ENCODE measurements around the gene RELA. TPM values are rescaled to one million over a fixed set of nuclear protein-coding genes. Genes with fewer than 3 reads are reported as not detected.

Gene RELA
- total and polyA plus RNA-seq, 5 donors: 30.6 to 54.6 (median 40.5) TPM

DNA sequence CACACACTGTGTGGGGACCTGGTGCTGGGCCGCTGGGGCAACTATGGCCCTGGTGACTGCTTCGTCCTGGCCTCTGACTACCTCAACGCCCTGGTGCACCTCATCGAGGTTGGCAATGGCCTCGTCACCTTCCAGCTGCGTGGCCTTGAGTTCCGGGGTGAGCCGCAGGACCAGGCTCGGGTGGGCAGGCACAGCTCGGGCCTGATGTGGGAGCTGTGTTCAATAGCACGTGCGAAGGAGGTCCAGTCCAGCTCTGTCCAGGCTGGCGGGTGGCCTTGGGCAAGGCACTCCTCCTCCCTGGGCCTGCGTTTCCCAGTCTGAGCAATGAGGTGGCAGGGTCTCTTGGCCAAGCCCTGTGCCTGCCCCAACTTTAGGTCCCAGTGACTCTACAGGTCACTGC is 33.1 kb downstream of the RELA start:
- intact Hi-C loops (cut with DNase I): loop anchor here in 1 of 4 donors (5.0 kb wide), 1 partner anchor 188 kb away; no protein-coding TSS in a partner anchor
- DNase-seq: no peak
- WGBS: 96% methylated on average over 14 of the region's 14 CpGs
- Histone ChIP-seq H3K27me3 (ENCODE audit: control insufficient read depth, insufficient read depth) (no peaks in the 10 kb centered on the region), H3K27ac (ENCODE audit: low read length) (no peak overlapping the region), H3K4me1 (ENCODE audit: control insufficient read depth, insufficient read depth, low read length) (no peaks in the 10 kb centered on the region), H3K4me3 (ENCODE audit: low read length) (no peak overlapping the region), H3K9me3 (ENCODE audit: control insufficient read depth, low read length) (no peaks in the 10 kb centered on the region)
- ATAC-seq: no peak

DNA sequence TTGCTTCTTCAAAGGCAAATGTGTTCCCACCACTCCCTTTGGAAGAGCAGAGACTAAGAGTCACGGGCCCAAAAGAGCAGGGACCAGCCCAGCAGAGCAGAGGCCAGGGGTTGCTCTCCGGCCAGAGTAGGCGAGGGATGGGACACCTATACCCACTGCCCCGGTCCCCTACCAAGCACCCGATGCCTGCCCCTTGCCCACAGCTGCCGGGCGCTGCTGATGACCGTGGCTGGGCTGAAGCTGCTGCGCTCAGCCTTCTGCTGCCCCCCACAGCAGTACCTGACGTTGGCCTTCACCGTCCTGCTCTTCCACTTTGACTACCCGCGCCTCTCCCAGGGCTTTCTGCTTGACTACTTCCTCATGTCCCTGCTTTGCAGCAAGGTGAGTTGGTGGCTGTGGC is 35.5 kb downstream of the RELA start:
- Histone ChIP-seq H3K4me1 (ENCODE audit: control insufficient read depth, insufficient read depth, low read length) (no peaks in the 10 kb centered on the region), H3K27me3 (ENCODE audit: control insufficient read depth, insufficient read depth) (no peaks in the 10 kb centered on the region), H3K9me3 (ENCODE audit: control insufficient read depth, low read length) (no peaks in the 10 kb centered on the region), H3K27ac (ENCODE audit: low read length) (no peak overlapping the region), H3K4me3 (ENCODE audit: low read length) (no peak overlapping the region)
- no peak for ATAC-seq
- intact Hi-C loops (cut with DNase I): loop anchor here in 1 of 4 donors (5.0 kb wide), 1 partner anchor 190 kb away; no protein-coding TSS in a partner anchor
- DNase-seq: no peak
- WGBS: 91% methylated on average over 13 of the region's 13 CpGs

DNA sequence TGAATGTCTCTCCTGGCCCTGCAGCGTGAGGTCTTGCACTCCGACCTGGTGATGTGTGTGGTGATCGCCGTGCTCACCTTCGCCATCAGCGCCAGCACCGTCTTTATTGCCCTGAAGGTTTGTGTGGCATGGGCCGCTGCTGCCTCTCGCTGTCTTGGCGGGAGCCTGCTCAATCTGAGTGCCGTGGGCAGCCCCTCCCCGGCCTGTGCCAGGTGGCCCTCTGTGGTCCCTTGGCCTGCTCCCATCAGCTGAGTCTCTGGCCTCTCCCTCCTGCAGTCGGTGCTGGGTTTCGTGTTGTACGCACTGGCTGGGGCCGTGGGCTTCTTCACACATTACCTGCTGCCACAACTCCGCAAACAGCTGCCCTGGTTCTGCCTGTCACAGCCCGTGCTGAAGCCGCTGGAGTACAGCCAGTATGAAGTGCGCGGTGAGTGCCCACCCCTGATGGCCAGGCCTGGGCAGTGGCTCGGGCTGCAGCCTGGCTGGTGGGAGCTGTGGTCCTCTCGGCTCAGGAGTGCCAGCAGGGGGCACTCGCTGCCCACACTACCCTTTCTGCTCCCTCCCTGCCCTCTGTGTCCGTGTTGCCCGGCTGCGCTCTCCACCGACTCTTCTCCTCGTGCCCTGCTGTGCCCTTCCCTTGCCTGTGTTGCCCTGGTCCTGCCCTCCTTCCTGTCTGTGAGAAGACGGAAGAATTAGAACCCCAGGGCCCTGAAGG is 36.9 kb downstream of the RELA start:
- ATAC-seq: peak; percentile 65 to 72
- no peaks in the 10 kb centered on the region for H3K27me3 ChIP-seq (ENCODE audit: control insufficient read depth, insufficient read depth)
- no peaks in the 10 kb centered on the region for H3K4me1 ChIP-seq (ENCODE audit: control insufficient read depth, insufficient read depth, low read length)
- H3K4me3 ChIP-seq (ENCODE audit: low read length): no peak overlapping the region
- intact Hi-C loops (cut with DNase I): loop anchor here in 1 of 4 donors (5.0 kb wide), 1 partner anchor 192 kb away; no protein-coding TSS in a partner anchor
- DNase-seq: peak; percentile 57 to 88 (median 87)
- no peak overlapping the region for H3K27ac ChIP-seq (ENCODE audit: low read length)
- WGBS: 66% methylated on average over 30 of the region's 30 CpGs
- no peaks in the 10 kb centered on the region for H3K9me3 ChIP-seq (ENCODE audit: control insufficient read depth, low read length)

GRCh38 chr11:65624931-65625627 is 37.6 kb downstream of the RELA start:
- Histone ChIP-seq H3K4me3 (ENCODE audit: low read length) (no peak overlapping the region), H3K27me3 (ENCODE audit: control insufficient read depth, insufficient read depth) (no peaks in the 10 kb centered on the region), H3K27ac (ENCODE audit: low read length) (no peak overlapping the region), H3K4me1 (ENCODE audit: control insufficient read depth, insufficient read depth, low read length) (no peaks in the 10 kb centered on the region), H3K9me3 (ENCODE audit: control insufficient read depth, low read length) (no peaks in the 10 kb centered on the region)
- WGBS: 84% methylated on average over 30 of the region's 30 CpGs
- peak in 1 of 3 donors; percentile 58 for DNase-seq
- ATAC-seq: no peak
- intact Hi-C loops (cut with DNase I): loop anchor here in 1 of 4 donors (5.0 kb wide), 1 partner anchor 192 kb away; no protein-coding TSS in a partner anchor

- ATAC-seq (no peak), DNase-seq (peak in 1 of 3 donors; percentile 41)
- H3K4me3 ChIP-seq (ENCODE audit: low read length): no peak overlapping the region
- 91% methylated on average over 25 of the region's 25 CpGs for WGBS
- no peaks in the 10 kb centered on the region for H3K27me3 ChIP-seq (ENCODE audit: control insufficient read depth, insufficient read depth)
- no peaks in the 10 kb centered on the region for H3K4me1 ChIP-seq (ENCODE audit: control insufficient read depth, insufficient read depth, low read length)
- H3K27ac ChIP-seq (ENCODE audit: low read length): no peak overlapping the region
- intact Hi-C loops (cut with DNase I): no loop called here
- no peaks in the 10 kb centered on the region for H3K9me3 ChIP-seq (ENCODE audit: control insufficient read depth, low read length)
These were observed 38.7 kb downstream of the RELA start for GRCh38 chr11:65623852-65624616.

DNA sequence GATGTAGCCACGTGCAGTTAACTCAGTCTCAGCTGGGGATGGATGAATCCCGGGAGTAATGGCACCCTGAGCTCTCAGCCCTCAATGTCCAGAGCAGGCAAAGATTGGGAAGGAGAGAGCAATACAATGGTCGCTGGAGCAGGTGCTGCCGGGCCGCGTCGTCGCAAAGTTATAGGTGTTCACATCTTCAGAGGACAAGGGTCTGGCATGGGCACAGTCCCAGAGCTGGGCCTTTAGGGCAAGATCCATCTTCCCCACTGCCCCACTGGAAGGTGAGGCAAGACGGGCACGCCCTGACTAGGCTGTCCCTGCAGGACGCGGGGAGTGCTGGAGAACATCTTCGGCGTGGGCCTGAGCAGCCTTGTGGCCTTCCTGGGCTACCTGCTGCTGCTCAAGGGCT is 39.5 kb downstream of the RELA start:
- H3K4me3 ChIP-seq (ENCODE audit: low read length): no peak overlapping the region
- WGBS: 92% methylated on average over 14 of the region's 14 CpGs
- intact Hi-C loops (cut with DNase I): no loop called here
- H3K4me1 ChIP-seq (ENCODE audit: control insufficient read depth, insufficient read depth, low read length): no peaks in the 10 kb centered on the region
- H3K27me3 ChIP-seq (ENCODE audit: control insufficient read depth, insufficient read depth): no peaks in the 10 kb centered on the region
- DNase-seq (peak in 1 of 3 donors; percentile 42), ATAC-seq (no peak)
- no peaks in the 10 kb centered on the region for H3K9me3 ChIP-seq (ENCODE audit: control insufficient read depth, low read length)
- no peak overlapping the region for H3K27ac ChIP-seq (ENCODE audit: low read length)

DNA sequence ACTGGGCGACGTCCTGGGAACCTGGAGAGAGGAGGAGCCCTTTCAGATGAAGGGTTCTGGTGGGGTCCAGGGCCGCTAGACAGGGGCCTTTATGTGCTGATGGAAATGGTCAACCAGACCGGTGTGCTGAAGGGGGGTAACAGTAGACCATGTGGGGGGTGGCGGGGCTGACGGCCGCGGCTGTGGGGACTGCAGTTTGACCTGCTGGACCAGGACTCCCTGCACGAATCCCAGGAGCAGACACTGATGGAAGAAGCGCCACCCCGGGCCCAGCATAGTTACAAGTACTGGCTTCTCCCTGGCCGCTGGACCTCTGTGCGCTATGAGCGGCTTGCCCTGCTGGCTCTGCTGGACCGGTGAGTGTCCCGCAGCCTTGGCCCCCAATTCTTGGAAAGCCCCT is 40.7 kb downstream of the RELA start:
- Histone ChIP-seq H3K27ac (ENCODE audit: low read length) (no peak overlapping the region), H3K4me1 (ENCODE audit: control insufficient read depth, insufficient read depth, low read length) (no peaks in the 10 kb centered on the region), H3K4me3 (ENCODE audit: low read length) (no peak overlapping the region), H3K9me3 (ENCODE audit: control insufficient read depth, low read length) (no peaks in the 10 kb centered on the region), H3K27me3 (ENCODE audit: control insufficient read depth, insufficient read depth) (no peaks in the 10 kb centered on the region)
- 91% methylated on average over 16 of the region's 16 CpGs for WGBS
- no peak for ATAC-seq
- DNase-seq: peak in 1 of 3 donors; percentile 44
- intact Hi-C loops (cut with DNase I): no loop called here

DNA sequence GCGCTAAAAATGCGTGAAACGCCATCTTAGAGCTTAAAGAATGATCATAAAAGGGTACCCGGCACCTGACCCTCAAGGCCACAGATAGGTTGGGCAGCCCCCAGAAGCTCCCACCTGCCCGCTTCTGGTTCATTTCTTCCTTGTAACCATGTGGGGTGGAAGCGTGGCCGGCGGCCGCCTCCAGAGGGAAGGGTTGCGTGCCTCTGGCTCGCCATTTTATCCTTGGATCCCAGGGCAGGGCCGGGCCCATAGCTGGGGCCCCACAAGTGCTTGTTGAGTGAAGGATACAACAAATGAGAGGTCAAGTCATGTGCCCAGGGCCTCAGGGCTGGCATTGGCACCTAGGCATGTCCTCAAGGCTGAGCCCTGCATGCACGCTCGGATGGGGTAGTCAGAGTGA is 41.3 kb downstream of the RELA start:
- Histone ChIP-seq H3K27me3 (ENCODE audit: control insufficient read depth, insufficient read depth) (no peaks in the 10 kb centered on the region), H3K27ac (ENCODE audit: low read length) (no peak overlapping the region), H3K9me3 (ENCODE audit: control insufficient read depth, low read length) (no peaks in the 10 kb centered on the region), H3K4me3 (ENCODE audit: low read length) (no peak overlapping the region), H3K4me1 (ENCODE audit: control insufficient read depth, insufficient read depth, low read length) (peaks cover 3% of the 10 kb centered on the region)
- DNase-seq (no peak), ATAC-seq (no peak)
- intact Hi-C loops (cut with DNase I): no loop called here
- WGBS: 94% methylated on average over 14 of the region's 14 CpGs

DNA sequence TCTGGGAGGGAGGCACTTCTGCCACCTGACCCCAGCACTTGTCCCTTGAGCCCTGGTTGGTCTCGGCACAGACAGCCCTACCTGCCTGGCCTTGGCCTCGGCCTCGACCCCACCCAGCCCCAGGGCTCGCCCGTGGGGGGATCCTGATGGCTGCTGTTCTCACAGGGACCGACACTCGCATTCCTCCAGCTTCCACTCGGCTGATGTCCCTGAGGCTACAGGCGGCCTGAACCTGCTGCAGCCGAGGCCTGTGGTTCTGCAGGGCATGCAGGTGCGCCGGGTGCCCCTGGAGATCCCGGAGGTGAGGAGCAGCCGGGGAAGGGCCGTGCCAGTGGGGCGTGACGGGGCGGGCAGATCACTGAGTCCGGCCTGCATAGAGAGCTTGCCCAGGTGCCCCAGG is 42.0 kb downstream of the RELA start:
- H3K4me1 ChIP-seq (ENCODE audit: control insufficient read depth, insufficient read depth, low read length): peaks cover 3% of the 10 kb centered on the region
- no peaks in the 10 kb centered on the region for H3K9me3 ChIP-seq (ENCODE audit: control insufficient read depth, low read length)
- ATAC-seq: no peak
- 93% methylated on average over 19 of the region's 19 CpGs for WGBS
- no peak overlapping the region for H3K27ac ChIP-seq (ENCODE audit: low read length)
- intact Hi-C loops (cut with DNase I): no loop called here
- no peak overlapping the region for H3K4me3 ChIP-seq (ENCODE audit: low read length)
- peak in 1 of 3 donors; percentile 46 for DNase-seq
- no peaks in the 10 kb centered on the region for H3K27me3 ChIP-seq (ENCODE audit: control insufficient read depth, insufficient read depth)

- WGBS: 93% methylated on average over 29 of the region's 29 CpGs
- ATAC-seq (no peak), DNase-seq (peak in 1 of 3 donors; percentile 39)
- H3K4me1 ChIP-seq (ENCODE audit: control insufficient read depth, insufficient read depth, low read length): peaks cover 3% of the 10 kb centered on the region
- H3K27ac ChIP-seq (ENCODE audit: low read length): no peak overlapping the region
- intact Hi-C loops (cut with DNase I): no loop called here
- no peak overlapping the region for H3K4me3 ChIP-seq (ENCODE audit: low read length)
- H3K9me3 ChIP-seq (ENCODE audit: control insufficient read depth, low read length): no peaks in the 10 kb centered on the region
- no peaks in the 10 kb centered on the region for H3K27me3 ChIP-seq (ENCODE audit: control insufficient read depth, insufficient read depth)
These were observed 43.3 kb downstream of the RELA start for GRCh38 chr11:65619281-65619928.
